GM19240 (cell line): ENCODE results near the gene ZNF860.
"Not testable (repeated sequence)": the region's sequence is repeated elsewhere in the genome, so short reads cannot be mapped to it uniquely, and the experiment has no call there.

Source experiments
- DNase-seq: peaks from one replicate; pipeline ENCODE4 v3.0.0; 2011; ENCODE audit warnings: low spot score; ENCODE audit not compliant: insufficient read length

The ZNF860 gene

GRCh38 chr3:31996195-31996594 lies 14.6 kb downstream of the ZNF860 start:
- DNase-seq = no peak

GRCh38 chr3:31997500-31997899 lies 15.9 kb downstream of the ZNF860 start:
- DNase-seq = no peak

- no peak for DNase-seq
Measured at GRCh38 chr3:31999907-32000439, 18.4 kb downstream of the ZNF860 start.

- DNase-seq = no peak
Measured at GRCh38 chr3:32000877-32001276, 19.3 kb downstream of the ZNF860 start.

- DNase-seq = no peak
Measured at GRCh38 chr3:32002561-32003368, 21.2 kb downstream of the ZNF860 start.

- no peak for DNase-seq
Measured at GRCh38 chr3:32003380-32003779, 21.8 kb downstream of the ZNF860 start.

- no peak for DNase-seq
Measured at GRCh38 chr3:32004113-32004765, 22.7 kb downstream of the ZNF860 start.

- DNase-seq = no peak
Measured at GRCh38 chr3:32009101-32009500, 27.6 kb downstream of the ZNF860 start.

GRCh38 chr3:32009957-32010356 lies 28.4 kb downstream of the ZNF860 start:
- DNase-seq = no peak

GRCh38 chr3:32010699-32011098 lies 29.1 kb downstream of the ZNF860 start:
- DNase-seq = not testable (repeated sequence)

- not testable (repeated sequence) for DNase-seq
Measured at GRCh38 chr3:32015638-32016037, 34.1 kb downstream of the ZNF860 start.

GRCh38 chr3:32017286-32017685 lies 35.7 kb downstream of the ZNF860 start:
- no peak for DNase-seq

- DNase-seq = peak; percentile 18
Measured at GRCh38 chr3:32018757-32019564, 37.4 kb downstream of the ZNF860 start.

GRCh38 chr3:32021155-32021554 lies 39.6 kb downstream of the ZNF860 start:
- no peak for DNase-seq

GRCh38 chr3:32021748-32022147 lies 40.2 kb downstream of the ZNF860 start:
- DNase-seq = no peak

- no peak for DNase-seq
Measured at GRCh38 chr3:32022947-32023346, 41.4 kb downstream of the ZNF860 start.

GRCh38 chr3:32026593-32026992 lies 45.0 kb downstream of the ZNF860 start:
- no peak for DNase-seq

- no peak for DNase-seq
Measured at GRCh38 chr3:32037932-32038267, 56.4 kb downstream of the ZNF860 start.

- no peak for DNase-seq
Measured at GRCh38 chr3:32041316-32041715, 59.8 kb downstream of the ZNF860 start.
